K562 (cell line): Measurements from ENCODE around the gene INO80. TPM values are rescaled to one million over a fixed set of nuclear protein-coding genes. Genes with fewer than 3 reads are reported as not detected.
A peak's percentile ranks its signal among the peaks of the same experiment; 100 is the strongest.

ENCODE experiments used
- CHD7 ChIP-seq: fragments of 200-600 bp; sonication (generic); IDR thresholded peaks from one replicate; pipeline ENCODE4 v1.6.1; 2012; ENCODE audit warnings: mild to moderate bottlenecking, low read depth, low read length, inconsistent platforms
- CREB3L1 ChIP-seq: fragments of 450-650 bp; IDR thresholded peaks from 2 replicates; pipeline ENCODE4 v1.6.1; 2014; ENCODE audit warnings: low read depth, mild to moderate bottlenecking, moderate library complexity, borderline replicate concordance
- DNMT1 ChIP-seq: fragments of 450-650 bp; IDR thresholded peaks from 2 replicates; pipeline ENCODE4 v1.6.1; 2016; ENCODE audit warnings: antibody characterized with exemption, mild to moderate bottlenecking
- EP300 ChIP-seq: IDR thresholded peaks from 2 replicates; pipeline ENCODE4 v1.6.1; 2012; ENCODE audit warnings: low read length, improper control_type of control experiment
- FIP1L1 ChIP-seq: fragments of 200-400 bp; formaldehyde crosslinking; IDR thresholded peaks from 2 replicates; pipeline ENCODE4 v1.6.1; 2018; ENCODE audit warnings: mild to moderate bottlenecking, low read depth, low read length; ENCODE audit not compliant: poor library complexity, severe bottlenecking
- FUS ChIP-seq: fragments of 200-400 bp; formaldehyde crosslinking; optimal IDR thresholded peaks from 2 replicates; pipeline ENCODE3; 2017; ENCODE audit warnings: low read depth, low read length
- KDM1A ChIP-seq, 2 experiments: fragments of 450-650 bp; IDR thresholded peaks; 2 replicates each; pipeline ENCODE4 v1.6.1; 2016; ENCODE audit warnings: mild to moderate bottlenecking in 2 of 2
- PHF20 ChIP-seq: fragments of 450-650 bp; IDR thresholded peaks from 2 replicates; pipeline ENCODE4 v1.6.1; 2018; ENCODE audit not compliant: partially characterized antibody
- PML ChIP-seq: IDR thresholded peaks from 2 replicates; pipeline ENCODE4 v1.6.1; 2012; ENCODE audit warnings: low read length, inconsistent platforms
- RBM34 ChIP-seq: fragments of 200-400 bp; formaldehyde crosslinking; IDR thresholded peaks from 2 replicates; pipeline ENCODE4 v1.6.1; 2018; ENCODE audit warnings: low read length, borderline replicate concordance; ENCODE audit not compliant: insufficient read depth
- TFAM ChIP-seq: fragments of 250-450 bp; sonication (Bioruptor Pico); conservative IDR thresholded peaks from 2 replicates; pipeline ENCODE4 v1.5.0; 2021; ENCODE audit warnings: mild to moderate bottlenecking, moderate library complexity
- ZNF408 ChIP-seq: fragments of 250-450 bp; sonication (Bioruptor Pico); IDR thresholded peaks from 2 replicates; pipeline ENCODE4 v1.4.0; 2020; ENCODE audit warnings: low read depth, mild to moderate bottlenecking, moderate library complexity
- polyA plus RNA-seq, 8 experiments: library from polyadenylated mRNA; depleted of rRNA in 4 of 8; stranded (reverse) in 5 of 8; unstranded in 3 of 8; fragments of >200 nt; fragmentation: Nextera tagmentation in 2 of 8; fragmentation: Illumina TruSeq in 1 of 8; extraction: Ambion mirVana in 2 of 8; extraction: Trizol in 1 of 8; gene quantifications; 2 replicates each; pipeline versions ENCODE4 v1.2.1 to v1.2.3, GENCODE V29; 2011 to 2014; ENCODE audit warnings: inconsistent platforms in 1 of 8, missing spikeins in 1 of 8
- total RNA-seq, 7 experiments: library from RNA; depleted of rRNA in 6 of 7; stranded (reverse); fragments of >200 nt in 6 of 7; fragmentation: Illumina TruSeq in 2 of 7; extraction: Trizol in 2 of 7; gene quantifications; 2 replicates each; pipeline versions ENCODE4 v1.2.1 to v1.2.3, GENCODE V29; 2011 to 2021; ENCODE audit warnings: low replicate concordance in 1 of 7
- TF ChIP-seq, protein P1 (sequence below): sonication (generic); formaldehyde crosslinking; IDR thresholded peaks from 2 replicates; pipeline ENCODE4 v1.8.1; 2023; ENCODE audit warnings: mild to moderate bottlenecking, missing genetic modification reagents

INO80 gene
- total and polyA plus RNA-seq, 9 of the 15 experiments (the other 6 are each of a cell fraction or from before 2014, with no cell fraction given): 1.1 to 25.7 (median 19.9) TPM

- TF ChIP-seq CHD7 (no peak), FUS (peak; percentile 60), ZNF408 (CRISPR knock-in tag) (no peak), PML (peak; percentile 61), PHF20 (peak; percentile 70), EP300 (peak; percentile 72), FIP1L1 (peak; percentile 81), TFAM (CRISPR knock-in tag) (no peak), DNMT1 (no peak), RBM34 (no peak), KDM1A (IDR thresholded peaks at IDR 0.05) (no peak), CREB3L1 (peak; percentile 75; the same call in 1 of the 2 replicates)
- TF ChIP-seq, protein P1, sequence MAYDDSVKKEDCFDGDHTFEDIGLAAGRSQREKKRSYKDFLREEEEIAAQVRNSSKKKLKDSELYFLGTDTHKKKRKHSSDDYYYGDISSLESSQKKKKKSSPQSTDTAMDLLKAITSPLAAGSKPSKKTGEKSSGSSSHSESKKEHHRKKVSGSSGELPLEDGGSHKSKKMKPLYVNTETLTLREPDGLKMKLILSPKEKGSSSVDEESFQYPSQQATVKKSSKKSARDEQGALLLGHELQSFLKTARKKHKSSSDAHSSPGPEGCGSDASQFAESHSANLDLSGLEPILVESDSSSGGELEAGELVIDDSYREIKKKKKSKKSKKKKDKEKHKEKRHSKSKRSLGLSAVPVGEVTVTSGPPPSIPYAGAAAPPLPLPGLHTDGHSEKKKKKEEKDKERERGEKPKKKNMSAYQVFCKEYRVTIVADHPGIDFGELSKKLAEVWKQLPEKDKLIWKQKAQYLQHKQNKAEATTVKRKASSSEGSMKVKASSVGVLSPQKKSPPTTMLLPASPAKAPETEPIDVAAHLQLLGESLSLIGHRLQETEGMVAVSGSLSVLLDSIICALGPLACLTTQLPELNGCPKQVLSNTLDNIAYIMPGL (CRISPR knock-in tag): 0 out of 2 replicates have a peak, but pooled peaks have one; percentile 61
Observed at GRCh38 chr15:41116116-41116961, at the start of gene INO80 (continued).
